GM21619 (cell line): ENCODE measurements around the gene SEMA4C.

Experiments
- ATAC-seq: cut with Tn5 transposase; IDR thresholded peaks from one replicate; pipeline ENCODE4 v1.9.1; 2021; ENCODE audit not compliant: unreplicated experiment

Gene SEMA4C

DNA sequence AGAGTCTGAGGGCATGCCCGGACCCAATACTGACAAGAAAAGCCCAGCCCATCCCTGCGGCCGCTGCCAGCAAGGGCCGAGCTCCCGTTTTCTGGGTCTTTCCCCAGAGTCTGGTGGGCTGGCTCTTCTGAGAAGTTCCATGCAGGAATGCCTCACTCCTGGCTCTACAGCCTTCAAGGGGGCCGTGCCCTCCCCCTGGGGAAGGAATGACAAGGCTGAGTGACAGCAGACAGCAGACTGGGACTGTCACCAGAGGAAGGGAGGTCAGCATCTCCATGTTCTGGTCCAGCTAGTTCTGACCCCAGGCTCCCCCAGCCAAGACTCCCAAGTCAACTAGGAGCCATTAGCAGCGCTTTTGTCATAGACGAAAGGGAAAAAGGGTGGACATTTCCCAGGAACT is 13.0 kb upstream of the SEMA4C start:
- no peak for ATAC-seq

DNA sequence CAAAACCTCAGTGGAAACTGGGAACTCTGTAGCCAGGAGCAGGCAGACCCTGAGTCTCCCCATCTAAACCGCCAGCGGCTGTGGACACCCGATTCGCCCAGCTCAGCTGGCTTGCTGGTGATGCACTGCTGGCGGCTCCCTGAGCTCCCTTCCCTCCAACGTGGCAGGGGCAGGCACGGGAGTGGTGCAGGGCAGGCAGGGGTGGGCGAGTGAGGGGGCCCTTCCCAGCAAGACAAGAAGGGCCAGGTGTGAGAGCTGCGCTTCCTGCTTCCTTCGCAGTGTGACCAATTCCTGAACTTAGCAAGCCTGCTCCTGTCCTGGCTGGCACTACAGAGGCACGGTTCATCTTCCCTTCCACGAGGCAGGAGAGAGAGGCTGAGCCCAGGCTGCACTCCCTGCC is 12.3 kb upstream of the SEMA4C start:
- no peak for ATAC-seq

DNA sequence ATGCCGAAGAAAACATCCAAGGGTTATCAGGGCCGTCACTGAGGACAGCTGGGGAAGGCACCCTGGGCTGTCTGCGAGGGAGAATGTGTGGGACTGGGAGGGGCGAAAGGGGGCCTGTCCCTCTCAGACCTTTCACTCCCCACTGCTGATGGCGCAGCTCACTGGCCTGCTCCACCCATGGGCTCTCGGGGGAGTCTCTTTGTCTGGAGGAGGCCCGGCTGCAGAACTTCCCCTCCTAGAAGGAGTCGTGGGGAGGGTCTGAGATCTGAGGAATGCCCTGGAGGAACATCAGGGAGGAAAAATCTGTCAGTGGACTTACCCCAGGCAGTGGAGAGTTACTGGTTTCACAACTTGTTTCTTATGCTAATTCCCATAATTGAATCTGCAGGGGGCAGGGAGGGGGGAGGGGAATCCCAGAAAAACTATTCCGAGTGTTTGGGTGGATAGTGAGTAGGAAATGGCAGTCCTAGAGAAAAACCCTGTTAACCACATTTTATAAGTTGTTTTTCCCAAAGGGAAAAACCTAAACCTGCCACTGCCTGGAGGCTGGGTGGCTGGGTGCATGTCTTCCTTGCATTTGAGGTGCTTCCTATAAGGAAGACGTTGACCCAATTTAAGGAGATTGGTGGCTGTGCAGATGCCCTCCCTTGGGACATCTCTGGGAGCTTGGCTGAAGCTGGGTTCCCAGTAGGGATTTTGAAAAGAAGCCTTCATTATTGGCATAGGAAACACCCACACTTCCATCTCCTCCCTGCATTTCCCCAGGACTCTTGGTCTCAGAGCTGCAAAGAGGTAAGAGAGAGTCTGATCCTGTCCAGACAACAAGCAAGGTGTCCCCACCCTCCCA is 11.7 kb upstream of the SEMA4C start:
- no peak for ATAC-seq

DNA sequence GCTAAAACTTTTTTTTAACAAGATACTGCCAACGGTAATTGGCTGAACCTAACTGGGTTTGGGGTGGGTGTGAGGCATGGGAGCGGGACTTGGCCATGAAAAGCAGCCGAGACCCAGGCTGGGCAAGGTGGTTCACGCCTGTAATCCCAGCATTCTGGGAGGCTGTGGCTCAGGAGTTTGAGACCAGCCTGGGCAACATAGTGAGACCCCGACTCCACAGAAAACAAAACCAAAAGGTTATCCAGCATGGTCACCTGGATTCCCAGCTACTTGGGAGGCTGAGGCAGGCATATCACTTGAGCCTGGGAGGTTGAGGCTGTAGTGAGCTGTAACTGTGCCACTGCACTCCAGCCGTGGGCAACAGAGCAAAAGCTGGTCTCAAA is 11.0 kb upstream of the SEMA4C start:
- ATAC-seq, result no peak

DNA sequence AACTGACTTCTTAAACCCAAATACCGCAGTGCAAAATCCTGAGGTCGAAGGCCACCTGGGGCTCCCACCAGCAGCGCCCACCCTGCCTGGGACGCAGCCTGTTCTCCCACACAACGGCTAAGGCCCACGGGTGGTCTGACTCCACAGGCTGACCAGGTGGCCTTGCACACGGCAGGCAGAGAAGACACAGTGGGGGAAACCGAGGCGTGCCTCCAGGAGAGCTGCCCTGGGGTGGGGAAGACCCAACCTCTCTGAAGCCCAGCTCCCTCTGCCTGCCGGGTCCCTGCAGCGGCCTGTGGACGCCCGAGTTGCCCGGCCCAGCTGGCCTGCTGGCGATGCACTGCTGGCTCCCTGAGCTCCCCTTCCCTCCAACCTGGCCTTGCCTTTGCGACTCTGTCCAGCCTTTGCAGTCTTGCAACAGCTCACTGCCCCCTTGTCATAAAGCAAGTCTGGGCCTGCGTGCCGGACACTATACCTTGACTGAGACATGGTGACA is 9.7 kb upstream of the SEMA4C start:
- ATAC-seq, result no peak

DNA sequence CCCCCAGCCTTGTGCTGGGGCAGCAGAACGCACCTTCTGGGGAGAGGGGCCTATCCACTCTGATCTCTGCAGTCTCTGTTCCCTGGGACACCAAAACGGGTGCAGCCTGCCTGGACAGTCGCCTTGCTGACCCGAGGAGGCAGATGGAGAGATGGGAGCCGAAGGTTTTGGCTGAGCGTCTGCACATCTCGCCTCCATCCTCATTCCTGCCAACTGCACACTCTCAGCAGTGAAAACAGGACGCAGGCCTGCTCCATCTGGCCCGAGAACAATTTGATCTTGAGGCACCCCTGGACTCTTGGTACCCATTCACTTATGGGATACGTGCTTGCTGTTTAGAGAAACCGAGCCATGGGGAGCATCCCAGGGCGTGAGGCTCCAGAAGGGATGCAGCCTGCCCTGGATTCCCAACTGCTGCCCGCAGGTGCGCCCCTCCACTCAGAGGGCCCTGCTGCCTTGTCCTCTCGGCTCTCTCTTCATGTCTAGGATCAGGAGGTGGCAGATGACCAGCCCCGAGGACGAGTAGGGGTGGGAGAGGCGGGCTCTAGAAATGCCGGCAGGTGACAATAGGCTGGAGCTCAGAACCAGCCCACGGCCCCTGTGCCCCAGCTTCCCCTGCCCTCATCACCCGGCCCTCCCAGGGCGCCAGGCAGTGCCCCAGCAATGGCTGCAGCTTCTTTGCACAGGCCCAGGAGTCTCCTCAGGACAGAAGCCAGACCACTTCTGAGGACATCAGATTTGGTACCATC is 9.1 kb upstream of the SEMA4C start:
- no peak for ATAC-seq

DNA sequence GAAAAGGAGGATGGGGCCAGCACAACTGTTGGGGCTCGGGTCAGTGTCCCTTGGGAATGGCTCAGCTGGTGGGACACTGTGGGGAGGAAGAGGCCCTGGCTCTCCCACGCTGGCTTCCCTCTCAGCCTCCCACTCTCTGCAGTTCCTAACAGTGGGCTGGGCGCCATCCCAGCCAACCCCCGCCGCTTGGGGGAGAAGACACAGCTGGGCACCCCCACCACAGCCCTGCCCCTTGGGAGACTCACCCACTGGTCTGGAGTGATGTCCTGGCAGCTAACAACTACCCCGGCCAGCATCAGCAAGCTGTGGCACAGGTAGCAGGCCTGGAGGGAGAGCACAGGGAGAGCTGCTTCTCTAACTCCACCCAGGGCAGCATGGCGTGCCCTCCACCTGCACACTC is 8.3 kb upstream of the SEMA4C start:
- ATAC-seq, result no peak

DNA sequence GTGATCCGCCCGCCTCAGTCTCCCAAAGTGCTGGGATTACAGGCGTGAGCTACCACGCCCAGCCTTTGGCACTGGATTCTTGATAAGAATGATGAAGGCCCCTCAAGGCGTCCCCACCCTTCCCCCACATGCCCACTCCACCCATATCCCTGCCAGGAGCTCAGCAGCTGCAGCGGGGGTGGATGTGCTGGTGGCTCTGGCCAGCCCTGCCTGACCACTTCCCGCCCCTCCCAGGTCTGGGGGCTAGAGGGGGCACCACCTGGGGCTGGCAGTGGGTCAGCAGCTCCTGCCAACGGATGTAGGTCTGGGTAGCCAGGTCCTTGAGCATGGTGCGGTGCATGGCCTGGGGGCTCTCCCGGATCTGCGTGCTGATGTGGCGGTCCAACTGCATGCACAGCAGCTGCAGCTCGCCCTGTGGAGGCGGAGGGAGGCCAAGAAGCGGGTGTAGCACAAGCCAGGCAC is 7.8 kb upstream of the SEMA4C start:
- ATAC-seq, result no peak

DNA sequence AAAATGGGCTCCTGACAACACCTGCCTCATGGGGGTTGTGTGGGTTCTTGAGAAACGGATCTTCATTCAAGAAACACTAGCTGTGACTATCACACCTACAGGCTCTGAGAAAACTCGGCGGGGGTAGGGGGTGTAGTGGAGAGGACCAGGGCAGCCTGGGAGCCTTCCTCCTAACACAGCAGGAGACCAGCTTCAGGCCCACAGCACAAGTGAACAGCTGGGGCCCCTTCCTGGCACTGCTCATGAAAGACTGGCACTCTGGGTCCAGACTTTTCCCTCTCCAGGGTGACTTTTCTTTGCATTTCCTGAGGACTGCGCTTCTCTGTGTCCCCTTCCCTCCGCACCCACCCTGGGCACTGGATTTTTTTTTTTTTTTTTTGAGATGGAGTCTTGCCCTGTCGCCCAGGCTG is 7.2 kb upstream of the SEMA4C start:
- ATAC-seq, result no peak

DNA sequence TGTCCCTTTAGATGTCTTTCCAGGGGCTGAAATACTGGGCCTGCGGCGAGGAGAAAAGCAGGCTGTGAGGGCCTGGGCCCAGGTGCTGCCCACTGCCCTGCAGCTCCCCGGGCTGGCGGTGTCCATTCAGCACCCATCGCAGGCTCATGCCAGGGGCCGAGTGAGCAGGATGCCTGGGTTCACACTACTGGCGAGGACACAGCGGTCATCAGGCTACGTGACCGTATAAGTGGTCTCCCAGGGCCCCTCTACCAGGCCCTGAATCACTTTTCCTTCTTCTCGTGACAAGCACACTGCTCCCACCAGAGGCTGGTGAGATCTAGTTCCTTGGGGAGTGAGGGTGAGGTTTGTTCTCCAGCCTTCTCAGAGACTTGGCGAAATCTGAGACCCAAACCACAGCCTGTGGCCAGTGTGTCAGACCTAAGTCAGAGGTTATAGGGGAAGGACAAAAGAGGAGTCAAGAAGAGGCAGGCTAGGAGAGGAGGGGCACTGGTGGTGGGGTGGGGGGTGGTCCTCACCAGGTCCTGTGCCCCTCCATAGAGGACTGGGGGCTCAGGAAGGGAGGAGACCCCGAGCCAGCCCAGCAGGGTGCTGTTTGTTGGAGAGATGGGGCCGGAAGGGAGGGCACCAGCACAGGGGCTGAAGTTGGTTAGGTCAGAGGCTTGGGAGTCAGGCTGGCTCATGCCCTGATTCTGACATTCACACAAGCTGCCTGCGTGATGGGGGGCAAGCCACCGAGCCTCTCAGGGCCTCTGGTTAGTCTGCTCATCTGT is 6.6 kb upstream of the SEMA4C start:
- no peak for ATAC-seq

DNA sequence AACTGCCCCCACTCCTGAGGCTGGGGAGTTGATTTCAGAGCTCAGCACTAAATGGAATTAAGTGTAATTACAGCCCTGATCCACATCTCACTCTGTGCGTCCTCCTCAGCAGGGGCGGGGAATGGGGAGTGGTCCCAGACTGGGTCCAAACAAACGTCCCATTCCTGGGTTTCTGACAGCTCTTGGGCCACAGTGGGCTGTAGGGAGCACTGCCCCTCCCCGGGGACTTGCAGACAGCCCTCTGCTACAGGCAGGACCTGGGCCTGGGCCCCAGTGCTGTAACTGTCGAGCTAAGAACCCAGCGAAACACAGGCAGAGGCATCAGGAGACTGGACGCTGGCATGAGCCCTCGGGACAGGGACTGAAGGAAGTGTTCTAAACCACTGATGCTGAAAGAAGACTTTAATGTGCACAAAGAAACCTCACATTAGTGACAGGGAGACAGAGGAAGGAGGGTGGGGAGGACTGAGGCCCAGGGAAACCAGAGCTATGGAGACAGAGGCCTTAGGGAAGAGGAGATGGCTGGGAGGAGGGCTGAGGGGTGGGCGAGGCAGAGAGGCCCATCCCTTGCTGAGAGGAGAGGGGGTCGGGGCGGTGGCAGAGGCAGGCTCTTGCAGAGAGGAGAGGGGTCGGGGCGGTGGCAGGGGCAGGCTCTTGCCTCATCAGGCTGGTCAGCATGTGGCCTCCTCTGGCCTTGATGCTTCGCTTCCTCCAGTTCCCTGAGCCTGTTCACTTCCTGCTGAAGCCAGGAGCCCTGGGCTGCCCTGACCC is 5.8 kb upstream of the SEMA4C start:
- ATAC-seq, result no peak

DNA sequence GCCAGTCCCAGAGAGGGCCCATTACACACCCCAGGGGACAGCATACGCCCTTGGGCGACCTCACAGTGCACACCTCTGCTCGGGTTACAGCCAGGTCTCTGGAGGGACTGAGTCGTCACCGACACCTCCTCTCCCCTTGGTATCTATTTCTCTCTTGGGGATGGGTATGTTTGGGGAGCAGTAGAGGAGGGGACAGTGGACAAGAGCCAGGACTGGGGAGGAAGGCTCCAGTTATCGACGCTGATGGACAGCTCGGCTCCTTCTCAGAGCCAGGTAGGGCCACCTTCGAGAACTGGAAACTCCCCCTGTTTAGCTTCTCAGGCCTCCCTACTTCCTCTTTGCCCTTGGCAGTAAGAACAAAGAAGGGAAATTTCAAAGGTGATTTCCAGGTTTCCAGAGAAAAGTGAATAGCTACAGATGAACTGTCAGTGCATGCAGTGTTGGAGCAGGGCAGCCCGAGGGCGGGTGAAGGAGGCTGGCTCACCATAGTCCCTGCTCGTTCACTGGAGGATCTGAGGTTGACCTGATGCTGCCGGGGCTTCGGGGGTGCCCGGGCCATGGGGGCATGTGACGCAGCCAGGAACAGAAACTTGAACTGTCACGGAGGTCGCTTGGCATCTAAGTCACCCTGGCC is 4.4 kb upstream of the SEMA4C start:
- peak; percentile 42 for ATAC-seq

DNA sequence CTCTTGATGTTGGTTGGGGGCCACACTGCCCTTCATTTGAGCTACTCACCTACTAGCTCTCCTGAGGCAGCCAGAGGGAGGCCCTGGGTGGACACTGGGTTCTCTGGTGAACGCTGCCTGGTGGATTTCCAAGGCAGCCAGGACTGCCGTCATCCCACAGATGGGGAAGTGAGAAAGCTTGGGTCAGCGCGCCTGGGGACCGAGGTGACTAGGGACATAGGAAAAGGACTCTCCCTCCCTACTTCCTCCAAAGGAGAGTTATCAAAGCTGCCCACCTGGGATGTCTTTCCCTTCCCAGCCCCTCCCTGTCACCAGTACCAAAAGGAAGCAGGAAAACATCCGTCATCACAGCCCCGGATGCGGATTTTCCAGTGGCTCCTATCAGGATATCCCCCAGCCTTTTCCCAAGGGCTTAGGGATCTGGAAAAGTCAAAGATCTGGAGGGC is 3.8 kb upstream of the SEMA4C start:
- no peak for ATAC-seq

DNA sequence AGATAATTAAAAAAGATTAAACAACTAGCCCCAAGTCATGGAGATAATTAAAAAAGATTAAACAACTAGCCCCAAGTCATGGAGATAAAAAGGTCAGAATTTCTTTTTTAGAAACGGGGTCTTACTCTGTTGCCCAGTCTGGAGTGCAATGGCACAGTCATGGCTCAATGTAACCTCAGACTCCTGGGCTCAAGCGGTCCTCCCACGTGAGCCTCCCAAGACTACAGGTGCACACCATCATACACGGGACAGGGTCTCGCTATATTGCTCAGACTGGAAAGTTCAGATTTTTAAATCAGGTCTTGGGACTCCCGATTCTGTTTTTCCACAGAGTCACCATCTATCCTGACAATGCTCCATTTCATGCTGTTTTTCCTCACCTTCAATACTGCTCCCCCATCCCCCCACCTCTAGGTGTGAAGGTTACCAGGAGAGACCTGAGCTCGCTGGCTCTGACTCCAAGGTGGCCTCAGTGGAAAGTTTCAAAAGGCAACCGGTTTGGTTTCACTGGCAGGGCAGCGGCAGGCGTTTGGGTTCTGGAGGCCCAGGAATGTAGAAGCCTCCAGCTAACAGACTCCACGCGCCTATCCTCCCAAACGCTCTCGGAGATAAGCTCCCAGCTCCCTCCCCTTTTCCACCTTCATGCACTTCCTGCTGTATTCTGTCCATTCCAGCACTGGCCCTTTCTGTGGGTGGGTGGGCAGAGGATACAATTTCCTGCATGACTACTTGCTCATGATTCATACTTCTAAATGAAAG is 2.9 kb upstream of the SEMA4C start:
- ATAC-seq, result no peak

DNA sequence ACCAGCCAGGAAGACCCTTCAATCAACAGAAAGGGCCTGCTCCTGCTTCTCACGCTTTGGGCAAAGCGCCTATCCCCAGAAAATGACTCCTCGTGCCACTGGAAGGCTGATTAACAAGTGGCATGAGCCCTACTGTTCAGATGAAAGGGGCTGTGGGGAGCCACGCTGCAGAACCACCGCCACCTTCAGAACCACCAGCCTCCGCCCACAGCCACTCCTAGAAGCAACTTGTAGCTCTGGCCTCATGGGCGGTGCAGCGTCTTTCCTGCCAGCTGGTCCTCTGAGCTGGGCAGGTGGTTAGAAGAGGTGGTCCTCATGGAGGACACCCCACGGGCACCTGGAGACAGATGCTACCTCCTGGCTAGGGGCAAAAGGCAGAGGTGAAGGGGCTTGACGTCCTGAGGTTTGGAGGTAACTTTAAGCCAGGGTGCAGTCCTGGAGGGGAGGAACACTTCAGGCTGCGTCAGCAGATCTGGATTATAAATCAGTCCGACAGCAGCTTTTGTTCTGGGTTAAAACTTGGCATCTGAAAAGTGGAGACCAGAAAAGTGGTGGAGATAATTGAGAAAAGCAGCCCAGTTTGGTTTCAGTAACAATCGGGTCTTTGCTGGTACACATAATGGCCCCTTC is 861 bp upstream of the SEMA4C start:
- ATAC-seq, result no peak

DNA sequence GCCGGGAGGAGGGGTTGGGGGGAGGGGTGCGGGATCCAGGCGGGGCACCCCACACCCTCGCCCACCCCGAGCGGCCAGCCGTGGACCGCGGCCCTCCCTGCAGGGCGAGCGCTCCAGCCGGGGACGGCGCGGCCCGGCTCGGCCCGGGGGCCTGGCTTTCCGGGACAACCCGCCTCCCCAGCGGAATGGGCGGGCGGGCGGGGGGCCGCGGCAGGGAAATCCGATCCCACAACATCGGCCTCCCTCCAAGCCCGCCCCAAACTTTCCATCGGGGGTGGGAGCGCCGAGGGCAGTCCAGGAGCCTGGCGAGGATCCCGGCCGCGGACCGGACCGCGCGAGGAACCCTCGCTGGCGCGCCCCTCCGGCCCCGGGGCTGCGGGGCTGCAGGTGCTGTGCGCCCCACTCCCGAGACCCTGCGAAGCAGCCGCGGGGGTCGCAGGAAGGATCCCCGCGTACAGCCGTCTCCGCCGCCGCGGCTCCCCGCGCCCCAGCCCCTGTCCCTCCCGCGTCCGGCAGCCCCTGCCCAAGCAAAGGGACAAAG is 529 bp downstream of the SEMA4C start:
- ATAC-seq, result peak; percentile 13

DNA sequence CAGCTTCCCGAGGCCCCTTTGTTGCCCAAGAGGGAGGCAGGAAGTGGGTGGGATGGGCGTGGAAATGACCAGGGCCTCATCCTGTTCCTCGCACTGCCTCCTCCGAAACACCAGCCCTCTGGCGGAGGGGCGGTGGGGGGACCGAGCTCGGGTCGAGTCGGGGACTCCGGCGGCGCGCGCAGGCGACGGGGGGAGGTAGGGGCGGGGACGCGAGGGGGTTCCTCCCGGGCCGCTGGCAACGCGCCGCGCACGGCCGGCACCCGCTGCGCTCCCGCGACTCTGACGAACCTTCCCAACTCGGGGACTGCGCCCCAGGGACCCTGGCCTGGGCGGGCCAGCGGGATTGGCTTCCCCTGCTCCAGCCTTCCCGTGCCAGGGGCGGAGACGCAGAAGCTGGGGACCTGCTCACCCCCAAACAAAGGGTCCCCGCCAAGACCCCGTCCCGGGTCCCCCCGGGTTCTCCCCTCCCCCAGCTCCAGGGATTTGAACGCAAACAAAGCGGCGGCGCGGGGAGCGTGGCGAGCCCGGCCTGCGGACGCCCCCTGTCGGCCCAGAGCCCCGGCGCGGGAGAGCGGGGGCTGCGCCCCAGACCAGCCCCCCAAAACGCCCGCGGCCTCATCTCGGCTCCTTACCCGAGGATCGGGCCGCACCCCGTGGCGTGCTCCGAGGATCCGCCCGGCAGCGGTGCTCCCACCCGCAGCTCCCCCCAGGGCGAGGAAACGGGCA is 1.2 kb downstream of the SEMA4C start:
- peak; percentile 52 for ATAC-seq
